CD4-positive, alpha-beta T cell treated with Interleukin-12 subunit alpha and Interleukin-12 subunit beta, for 1 hour (primary cell): Measurements from ENCODE around the gene HBA1.
"Not testable (repeated sequence)": the region's sequence is repeated elsewhere in the genome, so short reads cannot be mapped to it uniquely, and the experiment has no call there.

Experiments
- DNase-seq: peaks from one replicate; pipeline ENCODE4 v3.0.0-alpha.2; 2020

The HBA1 gene

DNA sequence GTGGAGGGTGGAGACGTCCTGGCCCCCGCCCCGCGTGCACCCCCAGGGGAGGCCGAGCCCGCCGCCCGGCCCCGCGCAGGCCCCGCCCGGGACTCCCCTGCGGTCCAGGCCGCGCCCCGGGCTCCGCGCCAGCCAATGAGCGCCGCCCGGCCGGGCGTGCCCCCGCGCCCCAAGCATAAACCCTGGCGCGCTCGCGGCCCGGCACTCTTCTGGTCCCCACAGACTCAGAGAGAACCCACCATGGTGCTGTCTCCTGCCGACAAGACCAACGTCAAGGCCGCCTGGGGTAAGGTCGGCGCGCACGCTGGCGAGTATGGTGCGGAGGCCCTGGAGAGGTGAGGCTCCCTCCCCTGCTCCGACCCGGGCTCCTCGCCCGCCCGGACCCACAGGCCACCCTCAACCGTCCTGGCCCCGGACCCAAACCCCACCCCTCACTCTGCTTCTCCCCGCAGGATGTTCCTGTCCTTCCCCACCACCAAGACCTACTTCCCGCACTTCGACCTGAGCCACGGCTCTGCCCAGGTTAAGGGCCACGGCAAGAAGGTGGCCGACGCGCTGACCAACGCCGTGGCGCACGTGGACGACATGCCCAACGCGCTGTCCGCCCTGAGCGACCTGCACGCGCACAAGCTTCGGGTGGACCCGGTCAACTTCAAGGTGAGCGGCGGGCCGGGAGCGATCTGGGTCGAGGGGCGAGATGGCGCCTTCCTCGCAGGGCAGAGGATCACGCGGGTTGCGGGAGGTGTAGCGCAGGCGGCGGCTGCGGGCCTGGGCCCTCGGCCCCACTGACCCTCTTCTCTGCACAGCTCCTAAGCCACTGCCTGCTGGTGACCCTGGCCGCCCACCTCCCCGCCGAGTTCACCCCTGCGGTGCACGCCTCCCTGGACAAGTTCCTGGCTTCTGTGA, at the start of gene HBA1:
TSS of gene HBA1 (plus strand) at position 204 of the 906 bp plus-strand sequence. CDS start at position 241, 37 bp downstream.
- not testable (repeated sequence) for DNase-seq

DNA sequence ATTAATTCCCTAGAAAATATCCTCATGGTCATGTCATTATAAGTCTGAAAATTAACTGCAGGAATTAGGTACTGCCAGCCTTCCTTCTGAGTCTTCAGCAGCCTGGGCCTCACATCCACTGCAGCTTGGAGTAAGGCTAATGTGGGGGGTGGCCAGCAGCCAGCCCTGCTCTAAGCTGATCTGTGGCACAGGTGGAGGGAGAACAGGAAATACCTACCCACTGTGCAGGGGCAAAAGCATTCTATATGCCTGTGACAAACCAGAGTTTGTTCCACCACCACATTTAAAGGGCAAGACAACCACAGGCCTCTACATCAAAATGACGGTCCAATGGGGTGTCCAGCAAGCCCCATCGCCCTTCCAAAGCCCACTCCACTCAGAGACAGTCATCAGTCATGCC, 47.4 kb upstream of the HBA1 start:
- DNase-seq, result no peak

DNA sequence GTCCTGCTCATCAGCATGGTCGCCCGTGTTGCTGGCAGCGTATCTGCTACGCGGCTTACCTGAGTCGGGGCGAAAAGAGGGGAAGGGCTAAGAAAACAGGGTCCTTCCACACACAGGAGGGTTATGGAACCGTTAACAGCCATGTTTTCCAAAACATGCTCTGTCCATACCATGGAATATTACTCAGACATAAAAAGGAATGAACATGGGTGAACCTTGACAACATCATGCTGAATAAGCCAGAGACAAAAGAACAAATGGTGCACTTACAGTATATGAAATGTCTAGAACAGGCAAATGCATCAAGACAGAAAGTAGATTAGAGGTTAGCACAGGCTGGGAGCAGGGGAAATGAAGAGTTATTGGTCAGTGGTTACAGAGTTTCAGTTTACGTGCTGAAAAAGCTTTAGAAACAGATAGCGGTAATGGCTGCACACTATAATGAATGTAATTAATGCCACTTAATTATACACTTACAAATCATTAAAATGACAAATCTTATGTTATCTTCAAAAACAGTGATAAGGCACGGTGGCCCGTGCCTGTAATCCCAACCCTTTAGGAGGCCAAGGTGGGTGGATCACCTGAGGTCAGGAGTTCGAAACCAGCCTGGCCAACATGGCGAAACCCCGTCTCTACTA, 45.8 kb upstream of the HBA1 start:
- no peak for DNase-seq

DNA sequence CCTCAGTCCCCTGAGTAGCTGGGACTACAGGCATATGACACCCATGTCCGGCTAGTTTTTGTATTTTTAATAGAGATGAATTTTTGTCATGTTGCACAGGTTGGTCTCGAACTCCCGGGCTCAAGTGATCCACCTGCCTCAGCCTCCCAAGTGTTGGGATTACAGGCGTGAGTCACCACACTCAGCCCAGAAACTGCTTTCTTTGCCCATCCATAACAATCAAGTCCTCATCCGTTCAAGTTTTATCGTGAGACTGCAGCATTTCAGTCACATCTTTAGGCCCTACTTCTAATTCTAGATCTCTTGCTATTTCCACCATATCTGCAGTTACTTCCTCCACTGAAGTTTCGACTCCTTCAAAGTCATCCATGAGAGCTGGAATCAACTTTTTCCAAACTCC, 44.4 kb upstream of the HBA1 start:
- no peak for DNase-seq

DNA sequence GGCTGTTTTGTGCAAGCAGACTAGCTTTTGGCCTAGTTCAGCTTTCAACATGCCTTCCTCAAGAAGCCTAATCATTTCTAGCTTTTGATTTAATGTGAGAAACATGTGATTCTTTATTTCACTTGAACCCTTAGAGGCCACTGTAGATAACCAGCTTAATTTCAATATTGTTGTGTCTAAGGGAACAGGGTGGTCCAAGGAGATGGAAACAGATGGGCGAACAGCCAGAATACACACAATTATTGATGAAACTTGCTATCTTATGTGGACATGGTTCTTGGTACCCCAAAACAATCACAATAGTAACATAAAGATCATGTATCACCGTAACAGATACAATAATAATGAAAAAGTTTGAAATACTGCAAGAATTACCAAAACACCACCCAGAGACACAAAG, 42.8 kb upstream of the HBA1 start:
- DNase-seq, result no peak

DNA sequence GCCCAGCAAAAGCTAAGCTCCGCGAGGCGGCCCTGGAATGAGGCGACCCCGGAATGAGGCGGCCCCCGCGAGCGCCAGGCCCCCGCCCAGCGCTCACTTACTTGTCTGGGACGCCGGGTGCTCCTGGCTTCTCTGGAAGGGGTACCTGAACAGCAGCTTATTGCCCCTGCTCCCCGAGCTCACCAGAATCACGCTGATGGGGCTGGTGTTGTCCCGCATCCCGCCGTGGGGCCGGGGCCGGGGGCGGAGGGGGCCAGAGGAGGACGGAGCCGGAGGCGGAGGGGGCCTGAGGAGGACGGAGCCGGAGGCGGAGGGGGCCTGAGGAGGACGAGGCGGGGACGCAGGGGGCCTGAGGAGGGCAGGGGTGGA, 38.4 kb upstream of the HBA1 start:
- peak; percentile 23 for DNase-seq

DNA sequence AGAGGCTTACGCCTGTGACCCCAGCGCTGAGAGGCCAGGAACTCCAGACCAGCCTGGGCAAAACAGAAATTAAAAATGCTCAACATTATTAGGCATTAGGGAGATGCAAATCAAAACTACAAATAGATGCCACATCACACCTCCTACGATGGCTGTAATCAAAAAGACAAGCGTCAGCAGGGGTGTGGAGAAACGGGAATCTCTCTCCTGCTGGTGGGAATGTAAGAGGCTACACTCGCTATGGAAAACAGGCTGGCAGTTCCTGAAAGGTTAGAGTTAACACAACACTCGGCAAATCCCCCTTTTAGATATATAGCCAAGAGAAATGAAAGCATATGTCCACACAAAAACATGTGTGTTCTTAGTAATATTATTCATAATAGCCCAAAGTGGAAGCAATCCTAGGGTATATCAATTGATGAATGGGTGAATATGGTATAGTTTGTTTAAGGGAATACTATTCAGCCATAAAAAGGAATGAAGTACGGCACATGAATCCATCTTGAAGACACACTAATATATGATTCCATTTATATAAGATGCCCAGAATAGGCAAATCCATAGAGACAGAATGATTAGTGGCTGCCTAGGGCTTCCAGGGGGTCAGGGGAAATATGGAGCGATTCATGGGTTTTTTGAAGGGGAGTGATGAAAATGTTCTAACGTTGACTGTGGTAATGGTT, 36.2 kb upstream of the HBA1 start:
- DNase-seq, result no peak

DNA sequence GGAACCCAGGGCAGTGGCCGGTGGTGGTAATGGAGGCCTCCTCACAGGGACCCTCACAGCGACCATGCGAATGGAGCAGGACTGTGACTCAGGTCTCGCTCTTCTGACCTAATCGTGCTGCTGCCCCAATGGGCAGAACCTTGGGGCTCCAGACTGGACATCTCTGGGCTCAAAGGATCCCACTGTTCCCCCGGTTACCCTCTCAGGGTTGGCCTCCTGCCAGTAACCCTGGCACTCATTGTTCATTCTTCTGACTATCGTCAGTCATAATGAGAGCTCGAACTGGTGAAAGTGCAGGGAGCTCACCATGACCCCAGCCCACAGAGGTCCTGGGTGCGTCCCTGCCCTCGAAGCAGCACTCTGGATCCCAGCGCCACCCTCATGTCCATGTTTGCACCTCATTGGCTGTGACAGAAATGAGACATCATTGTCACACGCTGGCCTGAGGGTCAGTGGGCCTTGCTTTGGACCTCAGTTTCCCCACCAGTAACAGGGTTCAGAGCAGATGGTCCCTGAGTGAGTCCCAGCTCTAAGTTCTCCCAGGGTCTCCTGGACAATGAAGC, 34.0 kb upstream of the HBA1 start:
- DNase-seq, result no peak

DNA sequence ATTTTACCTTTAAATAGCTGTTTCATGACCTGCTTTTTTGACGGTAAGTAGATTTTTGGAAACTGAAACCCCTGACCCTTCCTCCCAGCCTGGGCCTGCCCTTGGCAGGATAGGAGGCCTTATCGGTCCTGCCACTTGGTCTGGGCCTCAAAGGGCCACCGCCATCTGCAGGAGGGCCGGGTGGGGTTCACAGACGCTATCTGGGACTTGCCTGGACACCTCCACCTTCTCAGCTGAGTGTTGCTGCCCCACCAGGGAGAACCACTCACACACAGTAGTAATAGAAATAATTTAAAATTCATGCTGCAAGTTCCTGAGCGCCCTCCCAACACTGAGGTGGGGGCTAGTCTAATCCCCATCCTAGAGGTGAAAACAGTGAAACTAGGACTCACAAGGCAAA, 33.4 kb upstream of the HBA1 start:
- DNase-seq, result no peak

DNA sequence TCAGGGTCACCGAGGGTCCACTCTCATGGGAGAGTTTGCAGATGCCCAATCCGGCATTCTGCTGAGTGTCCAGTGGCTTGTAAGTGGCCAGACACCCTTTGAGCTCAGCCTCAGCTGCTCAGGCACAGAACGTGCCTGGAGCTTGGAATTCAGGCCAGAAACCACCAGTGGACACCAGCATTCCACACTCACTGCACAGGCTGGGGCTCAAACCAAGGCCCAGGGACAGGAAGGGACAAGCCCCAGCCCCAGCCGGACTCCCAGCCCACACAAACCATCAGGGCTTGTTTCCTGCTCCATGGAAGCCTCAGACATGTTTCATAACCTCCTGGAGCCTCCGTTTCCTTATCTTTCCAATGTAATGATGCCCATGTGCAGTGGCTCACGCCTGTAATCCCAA, 33.0 kb upstream of the HBA1 start:
- DNase-seq, result no peak

DNA sequence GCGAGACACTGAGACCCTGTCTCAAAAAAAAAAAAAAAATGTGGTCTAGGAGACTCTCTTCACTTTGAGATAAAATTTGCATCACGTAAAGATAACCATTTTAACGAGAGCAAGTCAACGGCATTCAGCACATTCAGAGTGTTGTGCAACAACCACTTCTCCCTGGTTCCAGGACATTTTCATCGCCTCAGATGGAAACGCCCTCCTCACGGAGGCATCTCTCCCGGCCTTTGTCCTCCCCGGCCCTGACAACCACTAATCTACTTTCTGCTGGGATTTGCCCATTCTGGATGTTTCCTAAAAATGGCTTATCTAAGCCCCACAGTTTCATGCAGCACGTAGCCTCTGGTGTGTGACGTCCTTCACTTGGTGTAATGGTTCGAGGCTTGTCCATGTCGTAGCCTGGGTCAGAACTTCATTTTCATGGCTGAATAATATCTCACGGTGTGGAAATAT, 31.7 kb upstream of the HBA1 start:
- no peak for DNase-seq

DNA sequence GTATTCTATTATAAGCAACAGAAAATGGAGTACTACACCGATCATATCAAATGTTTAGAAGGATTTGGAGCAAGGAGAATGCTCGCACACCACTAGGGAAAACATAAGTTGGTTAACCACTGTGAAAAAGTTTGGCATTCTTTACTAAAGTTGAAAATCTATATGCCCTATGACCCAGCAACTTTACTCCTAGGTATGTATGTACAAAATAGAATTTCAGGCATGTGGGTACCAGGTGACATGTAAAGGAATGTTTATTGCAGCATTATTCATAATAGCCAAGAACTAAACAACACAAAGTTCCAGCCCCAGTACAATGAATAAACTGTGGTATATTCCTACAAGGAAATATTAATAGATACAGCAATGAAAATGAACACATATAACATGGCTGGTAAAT, 29.8 kb upstream of the HBA1 start:
- DNase-seq, result no peak

DNA sequence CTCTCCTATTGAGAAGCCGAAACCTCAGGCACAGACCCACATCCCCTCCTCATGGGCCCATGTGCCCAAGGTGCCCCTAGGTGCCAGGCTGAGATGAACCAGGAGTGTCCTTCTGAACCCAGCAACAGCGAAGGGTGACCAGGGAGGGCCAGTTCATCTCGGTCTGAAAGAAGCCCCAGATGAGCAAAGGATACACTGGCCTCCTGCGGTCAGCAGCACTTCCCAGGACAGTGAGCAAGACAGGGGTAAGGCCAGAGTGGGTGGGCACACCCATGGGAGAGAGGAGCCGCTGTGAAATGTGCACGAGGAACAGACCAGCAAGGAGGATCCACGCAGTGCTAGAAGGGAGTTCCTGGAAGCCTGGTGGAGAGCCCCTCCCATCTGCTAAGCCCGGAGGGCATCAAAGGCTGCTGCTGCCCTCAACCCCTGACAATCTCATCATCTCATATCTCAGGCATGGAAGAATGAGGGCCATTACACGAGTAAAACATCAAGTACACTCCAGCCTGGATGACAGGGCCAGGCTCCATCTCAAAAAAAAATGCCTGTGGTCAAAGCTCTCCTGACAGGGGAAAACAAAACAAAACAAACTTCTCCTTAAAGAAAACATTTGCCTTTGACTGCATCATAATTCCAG, 27.3 kb upstream of the HBA1 start:
- DNase-seq, result no peak

DNA sequence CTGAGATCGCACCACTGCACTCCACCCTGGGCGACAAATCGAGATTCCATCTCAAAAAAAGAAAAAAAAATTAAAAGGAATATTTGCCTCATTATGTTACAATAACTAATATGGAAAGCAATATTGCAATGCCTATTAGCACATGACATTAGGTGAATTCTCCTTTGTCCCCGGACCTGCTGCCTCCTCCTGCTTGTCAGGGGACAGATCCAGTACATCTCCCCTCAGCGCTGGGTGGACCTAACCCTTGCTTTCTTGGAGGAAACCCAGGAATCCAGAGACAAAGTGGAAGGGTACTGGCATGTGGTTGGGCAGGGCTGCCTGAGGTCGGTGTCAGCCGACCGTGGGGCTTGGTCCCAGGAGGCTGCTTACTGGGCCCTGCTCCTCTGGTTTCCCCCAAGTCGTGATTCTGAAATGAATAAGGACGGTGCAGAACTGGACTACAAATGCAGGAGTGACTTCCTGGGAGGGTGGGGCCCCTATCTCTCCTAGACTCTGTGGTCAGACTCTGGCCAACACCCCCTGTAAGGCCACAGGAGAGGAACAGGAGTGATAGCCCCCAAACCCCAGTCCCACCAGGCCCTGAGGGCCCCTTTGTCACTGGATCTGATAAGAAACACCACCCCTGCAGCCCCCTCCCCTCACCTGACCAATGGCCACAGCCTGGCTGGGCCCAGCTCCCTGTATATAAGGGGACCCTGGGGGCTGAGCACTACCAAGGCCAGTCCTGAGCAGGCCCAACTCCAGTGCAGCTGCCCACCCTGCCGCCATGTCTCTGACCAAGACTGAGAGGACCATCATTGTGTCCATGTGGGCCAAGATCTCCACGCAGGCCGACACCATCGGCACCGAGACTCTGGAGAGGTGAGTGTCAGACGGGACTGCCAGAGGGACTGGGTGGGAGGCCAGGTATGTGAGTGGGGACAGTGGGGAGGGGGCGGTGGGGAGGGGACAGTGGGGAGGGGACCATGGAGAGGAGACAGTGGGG, 24.0 kb upstream of the HBA1 start, which contains the start of gene HBZ:
TSS of gene HBZ (plus strand) at position 504 of the 988 bp plus-strand sequence. CDS start at position 770, 266 bp downstream.
- DNase-seq, result no peak

DNA sequence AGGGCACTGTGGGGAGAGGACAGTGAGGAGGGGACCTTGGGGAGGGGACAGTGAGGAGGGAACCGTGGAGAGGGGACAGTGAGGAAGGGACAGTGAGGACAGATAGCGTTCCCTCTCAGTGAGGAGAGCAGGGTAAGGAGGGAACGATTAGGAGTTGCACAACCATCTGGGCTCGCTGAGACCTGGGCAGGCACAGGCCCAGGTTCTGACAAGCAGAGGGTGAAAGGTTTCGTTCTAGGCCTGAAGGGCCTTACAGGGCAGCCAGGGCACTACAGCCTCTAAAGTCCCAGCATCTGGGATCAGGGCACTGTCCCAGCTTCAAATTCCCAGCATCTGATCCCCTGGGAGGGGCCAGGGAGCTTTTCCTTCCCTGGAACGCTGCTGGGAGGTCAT, 23.4 kb upstream of the HBA1 start:
- DNase-seq, result not testable (repeated sequence)

DNA sequence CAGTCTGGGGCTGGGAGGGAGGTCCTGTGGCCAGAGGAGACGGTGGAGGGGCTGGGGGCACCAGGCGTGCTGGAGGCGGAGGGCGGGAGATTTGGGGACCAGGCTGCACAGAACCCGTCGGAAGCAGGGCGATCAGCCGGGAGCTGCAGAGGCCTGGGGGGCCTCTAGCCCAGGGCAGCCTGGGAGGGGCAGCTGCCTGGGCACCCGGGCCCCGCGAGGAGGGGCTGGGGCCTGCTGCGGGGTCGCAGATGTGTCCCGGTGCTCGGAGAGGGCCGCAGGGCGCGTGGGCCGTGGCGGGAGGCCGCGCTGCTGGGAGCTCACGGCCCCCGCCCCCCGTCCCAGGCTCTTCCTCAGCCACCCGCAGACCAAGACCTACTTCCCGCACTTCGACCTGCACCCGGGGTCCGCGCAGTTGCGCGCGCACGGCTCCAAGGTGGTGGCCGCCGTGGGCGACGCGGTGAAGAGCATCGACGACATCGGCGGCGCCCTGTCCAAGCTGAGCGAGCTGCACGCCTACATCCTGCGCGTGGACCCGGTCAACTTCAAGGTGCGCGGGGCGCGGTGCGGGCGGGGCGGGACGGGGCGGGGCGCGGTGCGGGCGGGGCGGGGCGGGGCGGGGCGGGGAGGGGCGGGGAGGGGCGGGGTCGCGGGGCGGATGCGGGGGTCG, 22.8 kb upstream of the HBA1 start:
- not testable (repeated sequence) for DNase-seq

DNA sequence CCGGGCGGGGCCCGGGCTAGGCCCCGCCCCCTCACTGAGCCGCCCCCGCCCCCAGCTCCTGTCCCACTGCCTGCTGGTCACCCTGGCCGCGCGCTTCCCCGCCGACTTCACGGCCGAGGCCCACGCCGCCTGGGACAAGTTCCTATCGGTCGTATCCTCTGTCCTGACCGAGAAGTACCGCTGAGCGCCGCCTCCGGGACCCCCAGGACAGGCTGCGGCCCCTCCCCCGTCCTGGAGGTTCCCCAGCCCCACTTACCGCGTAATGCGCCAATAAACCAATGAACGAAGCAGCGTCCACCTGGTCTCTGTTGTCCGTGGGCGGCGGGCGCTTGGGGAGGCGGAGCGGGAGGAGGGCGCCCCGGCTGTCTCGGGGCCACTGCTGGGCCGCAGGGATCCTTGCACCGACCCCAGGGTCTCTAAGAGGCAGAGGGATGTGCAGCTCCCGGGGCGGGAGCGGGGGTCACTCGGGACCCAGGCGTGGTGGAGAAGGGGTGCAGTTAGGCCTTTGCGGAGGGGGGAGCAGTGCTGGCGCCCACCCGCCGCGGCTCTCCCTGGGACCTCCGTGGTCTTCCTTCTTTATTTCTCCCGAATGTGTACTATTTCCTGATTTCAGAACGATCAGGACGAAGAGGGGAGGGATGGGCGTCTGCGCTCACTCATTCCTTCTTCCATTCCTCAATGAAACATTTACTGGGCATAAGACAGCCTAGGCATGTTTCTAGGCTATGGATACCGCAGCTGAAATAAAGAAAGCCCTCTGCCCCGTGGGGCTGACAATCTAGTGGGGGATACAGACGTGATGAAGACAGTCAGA, 22.1 kb upstream of the HBA1 start:
- no peak for DNase-seq

DNA sequence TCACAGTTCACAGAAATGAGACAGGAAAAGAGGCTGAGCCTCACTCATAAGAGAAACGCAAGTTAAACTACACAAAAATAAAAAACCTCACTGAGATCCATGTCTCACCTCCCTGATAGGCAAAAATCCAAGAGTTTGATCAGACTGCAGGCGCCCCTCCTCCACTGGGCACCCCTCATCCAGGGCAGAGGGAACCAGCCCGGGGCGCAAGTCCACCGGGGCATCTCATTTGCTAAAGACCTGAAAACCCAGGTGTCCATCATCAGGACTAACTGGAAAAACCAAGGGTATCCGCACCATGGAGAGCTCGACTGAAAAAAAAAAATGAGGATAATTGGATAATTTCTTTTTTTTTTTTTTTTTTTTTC, 21.5 kb upstream of the HBA1 start:
- DNase-seq, result no peak

DNA sequence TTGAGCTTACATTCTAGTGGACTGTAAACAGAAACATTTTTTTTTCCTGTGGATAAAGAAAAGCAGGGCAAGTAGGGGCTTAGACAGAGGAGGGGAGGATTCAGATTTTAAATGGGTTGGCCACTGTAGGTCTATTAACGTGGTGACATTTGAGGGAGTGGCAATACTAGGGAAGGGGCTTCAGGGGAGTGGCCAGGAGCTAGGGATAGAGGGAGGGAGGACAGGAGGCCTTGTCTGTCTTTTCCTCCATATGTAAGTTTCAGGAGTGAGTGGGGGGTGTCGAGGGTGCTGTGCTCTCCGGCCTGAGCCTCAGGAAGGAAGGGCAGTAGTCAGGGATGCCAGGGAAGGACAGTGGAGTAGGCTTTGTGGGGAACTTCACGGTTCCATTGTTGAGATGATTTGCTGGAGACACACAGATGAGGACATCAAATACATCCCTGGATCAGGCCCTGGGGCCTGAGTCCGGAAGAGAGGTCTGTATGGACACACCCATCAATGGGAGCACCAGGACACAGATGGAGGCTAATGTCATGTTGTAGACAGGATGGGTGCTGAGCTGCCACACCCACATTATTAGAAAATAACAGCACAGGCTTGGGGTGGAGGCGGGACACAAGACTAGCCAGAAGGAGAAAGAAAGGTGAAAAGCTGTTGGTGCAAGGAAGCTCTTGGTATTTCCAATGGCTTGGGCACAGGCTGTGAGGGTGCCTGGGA, 17.2 kb upstream of the HBA1 start:
- DNase-seq, result no peak
